ENCODE data around the gene ZDHHC6.

DNA sequence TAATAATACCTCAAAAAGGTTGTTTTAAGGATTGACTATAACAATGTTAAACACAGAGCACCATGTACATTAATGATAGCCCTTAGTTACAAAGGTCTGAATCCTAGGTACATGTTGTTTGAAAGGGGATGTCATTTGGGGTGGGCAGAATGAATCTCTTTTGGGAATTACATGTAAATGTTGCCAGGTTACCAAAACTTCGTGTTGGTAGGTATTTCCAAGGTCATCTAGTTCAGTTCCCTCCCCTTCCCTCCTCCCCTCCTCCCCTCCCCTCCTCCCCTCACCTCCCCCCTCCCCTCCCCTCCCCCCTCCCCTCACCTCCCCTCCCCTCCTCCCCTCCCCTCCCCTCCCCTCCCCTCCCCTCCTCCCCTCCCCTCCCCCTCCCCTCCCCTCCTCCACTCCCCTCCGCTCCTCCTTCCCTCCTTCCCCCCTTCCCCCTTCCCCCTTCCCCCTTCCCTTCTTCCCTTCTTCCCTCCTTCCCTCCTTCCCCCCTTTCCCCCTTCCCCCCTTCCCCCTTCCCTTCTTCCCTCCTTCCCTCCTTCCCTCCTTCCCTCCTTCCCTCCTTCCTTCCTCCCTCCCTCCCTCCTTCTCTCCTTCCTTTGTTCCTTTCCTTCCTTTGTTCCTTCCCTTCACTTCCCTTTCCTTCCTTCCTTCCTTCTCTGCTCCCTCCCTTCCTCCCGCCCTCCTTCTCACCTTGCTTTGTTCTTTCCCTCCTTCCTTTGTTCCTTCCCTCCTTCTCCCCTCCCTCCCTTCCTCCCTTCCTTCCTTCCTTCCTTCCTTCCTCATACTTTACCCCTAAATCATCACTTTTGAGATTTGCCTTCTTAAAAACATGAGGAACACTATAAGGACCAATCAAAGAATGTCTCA is 8.4 kb upstream of the ZDHHC6 start:
- TF ChIP-seq, protein P1, sequence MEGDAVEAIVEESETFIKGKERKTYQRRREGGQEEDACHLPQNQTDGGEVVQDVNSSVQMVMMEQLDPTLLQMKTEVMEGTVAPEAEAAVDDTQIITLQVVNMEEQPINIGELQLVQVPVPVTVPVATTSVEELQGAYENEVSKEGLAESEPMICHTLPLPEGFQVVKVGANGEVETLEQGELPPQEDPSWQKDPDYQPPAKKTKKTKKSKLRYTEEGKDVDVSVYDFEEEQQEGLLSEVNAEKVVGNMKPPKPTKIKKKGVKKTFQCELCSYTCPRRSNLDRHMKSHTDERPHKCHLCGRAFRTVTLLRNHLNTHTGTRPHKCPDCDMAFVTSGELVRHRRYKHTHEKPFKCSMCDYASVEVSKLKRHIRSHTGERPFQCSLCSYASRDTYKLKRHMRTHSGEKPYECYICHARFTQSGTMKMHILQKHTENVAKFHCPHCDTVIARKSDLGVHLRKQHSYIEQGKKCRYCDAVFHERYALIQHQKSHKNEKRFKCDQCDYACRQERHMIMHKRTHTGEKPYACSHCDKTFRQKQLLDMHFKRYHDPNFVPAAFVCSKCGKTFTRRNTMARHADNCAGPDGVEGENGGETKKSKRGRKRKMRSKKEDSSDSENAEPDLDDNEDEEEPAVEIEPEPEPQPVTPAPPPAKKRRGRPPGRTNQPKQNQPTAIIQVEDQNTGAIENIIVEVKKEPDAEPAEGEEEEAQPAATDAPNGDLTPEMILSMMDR (IDR thresholded peaks at IDR 0.05; ENCODE audit: insufficient read depth, low read length): no peak
- no peak for TF ChIP-seq POLR2AphosphoS5 (IDR thresholded peaks at IDR 0.05; ENCODE audit: low read depth)
- TF ChIP-seq, protein P2, sequence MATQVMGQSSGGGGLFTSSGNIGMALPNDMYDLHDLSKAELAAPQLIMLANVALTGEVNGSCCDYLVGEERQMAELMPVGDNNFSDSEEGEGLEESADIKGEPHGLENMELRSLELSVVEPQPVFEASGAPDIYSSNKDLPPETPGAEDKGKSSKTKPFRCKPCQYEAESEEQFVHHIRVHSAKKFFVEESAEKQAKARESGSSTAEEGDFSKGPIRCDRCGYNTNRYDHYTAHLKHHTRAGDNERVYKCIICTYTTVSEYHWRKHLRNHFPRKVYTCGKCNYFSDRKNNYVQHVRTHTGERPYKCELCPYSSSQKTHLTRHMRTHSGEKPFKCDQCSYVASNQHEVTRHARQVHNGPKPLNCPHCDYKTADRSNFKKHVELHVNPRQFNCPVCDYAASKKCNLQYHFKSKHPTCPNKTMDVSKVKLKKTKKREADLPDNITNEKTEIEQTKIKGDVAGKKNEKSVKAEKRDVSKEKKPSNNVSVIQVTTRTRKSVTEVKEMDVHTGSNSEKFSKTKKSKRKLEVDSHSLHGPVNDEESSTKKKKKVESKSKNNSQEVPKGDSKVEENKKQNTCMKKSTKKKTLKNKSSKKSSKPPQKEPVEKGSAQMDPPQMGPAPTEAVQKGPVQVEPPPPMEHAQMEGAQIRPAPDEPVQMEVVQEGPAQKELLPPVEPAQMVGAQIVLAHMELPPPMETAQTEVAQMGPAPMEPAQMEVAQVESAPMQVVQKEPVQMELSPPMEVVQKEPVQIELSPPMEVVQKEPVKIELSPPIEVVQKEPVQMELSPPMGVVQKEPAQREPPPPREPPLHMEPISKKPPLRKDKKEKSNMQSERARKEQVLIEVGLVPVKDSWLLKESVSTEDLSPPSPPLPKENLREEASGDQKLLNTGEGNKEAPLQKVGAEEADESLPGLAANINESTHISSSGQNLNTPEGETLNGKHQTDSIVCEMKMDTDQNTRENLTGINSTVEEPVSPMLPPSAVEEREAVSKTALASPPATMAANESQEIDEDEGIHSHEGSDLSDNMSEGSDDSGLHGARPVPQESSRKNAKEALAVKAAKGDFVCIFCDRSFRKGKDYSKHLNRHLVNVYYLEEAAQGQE (IDR thresholded peaks at IDR 0.05; ENCODE audit: insufficient replicate concordance, low read depth): no peak
- TF ChIP-seq GABPA (IDR thresholded peaks at IDR 0.05; ENCODE audit: low read depth): no peak

Measured in HL-60 (cell line).